Neural cell (in vitro differentiated cells): Measurements from ENCODE around the gene TNS3. TPM values are rescaled to one million over a fixed set of nuclear protein-coding genes. Genes with fewer than 3 reads are reported as not detected.

Source experiments
- H2AFZ ChIP-seq: fragments of 200-600, 300-800 bp; sonication (generic), shearing (Covaris generic); 2 replicates; pipeline ENCODE4 v1.6.0; 2014; ENCODE audit warnings: low read depth, mild to moderate bottlenecking, antibody characterized with exemption, low read length, moderate library complexity
- H3F3A ChIP-seq: fragments of 200-600 bp; shearing (Covaris generic); 2 replicates; pipeline ENCODE4 v1.6.1; 2016; ENCODE audit warnings: mild to moderate bottlenecking, moderate library complexity, mixed read lengths, antibody characterized with exemption, low read length; ENCODE audit not compliant: insufficient read depth, poor library complexity, severe bottlenecking
- H3K27ac ChIP-seq: fragments of 200-600, 300-800 bp; sonication (generic), shearing (Covaris generic); 2 replicates; pipeline ENCODE4 v1.5.1; 2014; ENCODE audit warnings: mild to moderate bottlenecking, low read length, moderate library complexity
- H3K27me3 ChIP-seq: fragments of 300-800, 200-600 bp; sonication (generic), shearing (Covaris generic); 2 replicates; pipeline ENCODE4 v1.6.0; 2014; ENCODE audit warnings: mild to moderate bottlenecking, low read depth, low read length, moderate library complexity; ENCODE audit not compliant: insufficient read depth
- H3K36me3 ChIP-seq: fragments of 300-800, 200-600 bp; sonication (generic), shearing (Covaris generic); 2 replicates; pipeline ENCODE4 v1.5.1; 2014; ENCODE audit warnings: mild to moderate bottlenecking, antibody characterized with exemption, low read length, moderate library complexity; ENCODE audit not compliant: insufficient read depth
- H3K4me2 ChIP-seq: fragments of 300-800, 200-600 bp; sonication (generic), shearing (Covaris generic); 2 replicates; pipeline ENCODE4 v1.6.0; 2014; ENCODE audit warnings: mild to moderate bottlenecking, low read length
- H3K4me3 ChIP-seq: fragments of 300-800, 200-600 bp; sonication (generic), shearing (Covaris generic); 2 replicates; pipeline ENCODE4 v1.5.1; 2014; ENCODE audit warnings: mild to moderate bottlenecking, low read length, moderate library complexity
- H3K79me2 ChIP-seq: fragments of 200-600 bp; shearing (Covaris generic); replicated peaks from 2 replicates; pipeline ENCODE4 v1.6.0; 2014; ENCODE audit warnings: mild to moderate bottlenecking, low read length, moderate library complexity; ENCODE audit not compliant: insufficient read depth
- H3K9ac ChIP-seq: fragments of 300-800, 200-600 bp; sonication (generic), shearing (Covaris generic); 2 replicates; pipeline ENCODE4 v1.6.1; 2016; ENCODE audit warnings: mild to moderate bottlenecking, low read length, mixed read lengths
- H3K9me2 ChIP-seq: fragments of 200-600 bp; shearing (Covaris generic); 2 replicates; pipeline ENCODE4 v1.6.1; 2016; ENCODE audit warnings: mild to moderate bottlenecking, low read length, mixed read lengths; ENCODE audit not compliant: insufficient read depth
- H3K9me3 ChIP-seq: fragments of 200-600, 300-800 bp; sonication (generic), shearing (Covaris generic); 2 replicates; pipeline ENCODE4 v1.6.1; 2016; ENCODE audit warnings: mild to moderate bottlenecking, mixed run types, low read length, moderate library complexity, mixed read lengths
- H4K20me1 ChIP-seq: fragments of 200-600 bp; shearing (Covaris generic); 2 replicates; pipeline ENCODE4 v1.6.1; 2016; ENCODE audit warnings: mild to moderate bottlenecking, mixed run types; ENCODE audit not compliant: insufficient read depth
- EP300 ChIP-seq: fragments of 450-650 bp; conservative IDR thresholded peaks from 2 replicates; pipeline ENCODE4 v1.6.1; 2014; ENCODE audit warnings: antibody characterized with exemption, mild to moderate bottlenecking, moderate library complexity; ENCODE audit not compliant: poor library complexity, severe bottlenecking
- EZH2 ChIP-seq: fragments of 200-600, 300-800 bp; shearing (Covaris generic), sonication (generic); IDR thresholded peaks from 2 replicates; pipeline ENCODE4 v1.6.1; 2014; ENCODE audit warnings: antibody characterized with exemption, low read length, borderline replicate concordance, mild to moderate bottlenecking; ENCODE audit not compliant: insufficient read depth, poor library complexity, severe bottlenecking
- MXI1 ChIP-seq: fragments of 450-650 bp; conservative IDR thresholded peaks from 2 replicates; pipeline ENCODE4 v1.6.1; 2014; ENCODE audit warnings: antibody characterized with exemption, mild to moderate bottlenecking; ENCODE audit not compliant: poor library complexity, severe bottlenecking
- POLR2AphosphoS5 ChIP-seq: IDR thresholded peaks from 2 replicates; pipeline ENCODE4 v1.6.1; 2012
- RAD21 ChIP-seq: fragments of 450-650 bp; conservative IDR thresholded peaks from 2 replicates; pipeline ENCODE4 v1.6.1; 2014; ENCODE audit warnings: antibody characterized with exemption, mild to moderate bottlenecking, moderate library complexity
- SMC3 ChIP-seq: fragments of 450-650 bp; conservative IDR thresholded peaks from 2 replicates; pipeline ENCODE4 v1.6.1; 2014; ENCODE audit warnings: antibody characterized with exemption, mild to moderate bottlenecking, moderate library complexity; ENCODE audit not compliant: poor library complexity
- TAF1 ChIP-seq: IDR thresholded peaks from 2 replicates; pipeline ENCODE4 v1.6.1; 2012; ENCODE audit warnings: low read depth
- polyA plus RNA-seq: library from polyadenylated mRNA; depleted of rRNA; stranded (reverse); fragments of >200 nt; gene quantifications from 2 replicates; pipeline ENCODE4 v1.2.3, GENCODE V29; 2014
- TF ChIP-seq, protein P1 (sequence below): IDR thresholded peaks from 2 replicates; pipeline ENCODE4 v1.6.1; 2012; ENCODE audit warnings: borderline replicate concordance
- TF ChIP-seq, protein P2 (sequence below): fragments of 450-650 bp; IDR thresholded peaks from 2 replicates; pipeline ENCODE4 v1.5.1; 2014; ENCODE audit warnings: antibody characterized with exemption, mild to moderate bottlenecking, moderate library complexity; ENCODE audit not compliant: poor library complexity, severe bottlenecking

The TNS3 gene
- polyA plus RNA-seq, 1 donor from 2014 or later: 0.58 TPM

DNA sequence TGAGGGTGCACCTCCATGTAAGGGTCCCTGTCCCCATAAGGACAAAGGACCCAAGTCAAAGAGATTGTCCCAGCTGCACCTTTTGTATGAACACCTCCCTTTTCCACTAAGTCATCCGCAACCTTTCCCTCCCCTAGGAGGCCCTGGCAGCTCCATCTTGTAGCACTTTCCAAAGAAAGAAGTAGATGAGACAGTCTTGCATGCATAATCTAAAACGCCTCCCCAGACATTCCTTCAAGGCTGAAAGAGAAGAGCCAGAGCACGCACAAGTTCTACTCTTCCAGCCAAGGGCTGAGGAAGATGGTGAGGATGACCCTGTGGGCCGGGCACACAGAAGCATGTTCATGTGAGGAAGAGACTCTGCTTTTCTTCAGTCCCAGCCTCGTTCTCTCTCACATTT lies 194.4 kb downstream of the TNS3 start:
- H3K9me2 ChIP-seq: no peaks in the 10 kb centered on the region
- no peak overlapping the region for H3K27ac ChIP-seq

DNA sequence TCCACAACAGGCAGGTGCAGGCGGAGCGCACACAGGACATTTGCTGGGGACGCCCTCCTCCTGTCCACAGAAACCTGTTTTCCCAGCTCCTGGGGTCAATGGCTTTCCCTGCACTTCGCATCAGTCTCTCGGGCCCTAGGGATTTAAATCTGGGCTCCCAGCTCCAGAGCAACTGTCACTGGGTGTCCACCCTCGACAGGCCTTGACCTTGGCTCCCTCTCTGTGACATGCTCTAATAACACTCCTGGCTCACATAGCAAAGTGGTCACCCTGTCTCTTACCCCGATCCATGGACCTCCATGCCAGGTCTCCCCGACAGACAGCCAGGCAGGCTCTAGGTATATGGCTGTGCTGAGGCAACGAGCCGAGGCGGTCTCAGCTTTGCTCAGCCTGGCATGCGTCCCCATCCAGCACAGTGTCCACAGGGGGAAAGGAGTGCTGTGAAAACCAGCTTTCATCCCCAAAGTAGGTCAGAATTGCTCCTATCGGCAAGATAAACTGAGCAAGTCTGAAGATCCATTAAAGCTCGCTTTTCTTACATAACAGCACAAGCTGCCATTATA lies 195.6 kb downstream of the TNS3 start:
- Histone ChIP-seq H3K36me3 (no peaks in the 10 kb centered on the region), H3K9me3 (no peaks in the 10 kb centered on the region), H3K9ac (no peak overlapping the region), H3F3A (no peaks in the 10 kb centered on the region), H3K4me2 (no peak overlapping the region), H3K27ac (no peak overlapping the region), H3K27me3 (no peaks in the 10 kb centered on the region), H4K20me1 (no peaks in the 10 kb centered on the region), H3K79me2 (no peaks in the 10 kb centered on the region), H2AFZ (no peak overlapping the region), H3K9me2 (no peaks in the 10 kb centered on the region), H3K4me3 (no peak overlapping the region)
- TF ChIP-seq POLR2AphosphoS5: no peak
- TF ChIP-seq, protein P1, sequence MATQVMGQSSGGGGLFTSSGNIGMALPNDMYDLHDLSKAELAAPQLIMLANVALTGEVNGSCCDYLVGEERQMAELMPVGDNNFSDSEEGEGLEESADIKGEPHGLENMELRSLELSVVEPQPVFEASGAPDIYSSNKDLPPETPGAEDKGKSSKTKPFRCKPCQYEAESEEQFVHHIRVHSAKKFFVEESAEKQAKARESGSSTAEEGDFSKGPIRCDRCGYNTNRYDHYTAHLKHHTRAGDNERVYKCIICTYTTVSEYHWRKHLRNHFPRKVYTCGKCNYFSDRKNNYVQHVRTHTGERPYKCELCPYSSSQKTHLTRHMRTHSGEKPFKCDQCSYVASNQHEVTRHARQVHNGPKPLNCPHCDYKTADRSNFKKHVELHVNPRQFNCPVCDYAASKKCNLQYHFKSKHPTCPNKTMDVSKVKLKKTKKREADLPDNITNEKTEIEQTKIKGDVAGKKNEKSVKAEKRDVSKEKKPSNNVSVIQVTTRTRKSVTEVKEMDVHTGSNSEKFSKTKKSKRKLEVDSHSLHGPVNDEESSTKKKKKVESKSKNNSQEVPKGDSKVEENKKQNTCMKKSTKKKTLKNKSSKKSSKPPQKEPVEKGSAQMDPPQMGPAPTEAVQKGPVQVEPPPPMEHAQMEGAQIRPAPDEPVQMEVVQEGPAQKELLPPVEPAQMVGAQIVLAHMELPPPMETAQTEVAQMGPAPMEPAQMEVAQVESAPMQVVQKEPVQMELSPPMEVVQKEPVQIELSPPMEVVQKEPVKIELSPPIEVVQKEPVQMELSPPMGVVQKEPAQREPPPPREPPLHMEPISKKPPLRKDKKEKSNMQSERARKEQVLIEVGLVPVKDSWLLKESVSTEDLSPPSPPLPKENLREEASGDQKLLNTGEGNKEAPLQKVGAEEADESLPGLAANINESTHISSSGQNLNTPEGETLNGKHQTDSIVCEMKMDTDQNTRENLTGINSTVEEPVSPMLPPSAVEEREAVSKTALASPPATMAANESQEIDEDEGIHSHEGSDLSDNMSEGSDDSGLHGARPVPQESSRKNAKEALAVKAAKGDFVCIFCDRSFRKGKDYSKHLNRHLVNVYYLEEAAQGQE: no peak
- TF ChIP-seq SMC3: no peak
- TF ChIP-seq RAD21: no peak

More for the DNA sequence above, 194.4 kb downstream of the TNS3 start:
- Histone ChIP-seq H3K4me2 (no peak overlapping the region), H3K27me3 (no peaks in the 10 kb centered on the region), H3K36me3 (no peaks in the 10 kb centered on the region), H4K20me1 (no peaks in the 10 kb centered on the region), H2AFZ (no peak overlapping the region), H3F3A (no peaks in the 10 kb centered on the region), H3K79me2 (no peaks in the 10 kb centered on the region), H3K9ac (no peak overlapping the region), H3K4me3 (no peak overlapping the region), H3K9me3 (no peaks in the 10 kb centered on the region)
- TF ChIP-seq EZH2: no peak
- TF ChIP-seq, protein P2, sequence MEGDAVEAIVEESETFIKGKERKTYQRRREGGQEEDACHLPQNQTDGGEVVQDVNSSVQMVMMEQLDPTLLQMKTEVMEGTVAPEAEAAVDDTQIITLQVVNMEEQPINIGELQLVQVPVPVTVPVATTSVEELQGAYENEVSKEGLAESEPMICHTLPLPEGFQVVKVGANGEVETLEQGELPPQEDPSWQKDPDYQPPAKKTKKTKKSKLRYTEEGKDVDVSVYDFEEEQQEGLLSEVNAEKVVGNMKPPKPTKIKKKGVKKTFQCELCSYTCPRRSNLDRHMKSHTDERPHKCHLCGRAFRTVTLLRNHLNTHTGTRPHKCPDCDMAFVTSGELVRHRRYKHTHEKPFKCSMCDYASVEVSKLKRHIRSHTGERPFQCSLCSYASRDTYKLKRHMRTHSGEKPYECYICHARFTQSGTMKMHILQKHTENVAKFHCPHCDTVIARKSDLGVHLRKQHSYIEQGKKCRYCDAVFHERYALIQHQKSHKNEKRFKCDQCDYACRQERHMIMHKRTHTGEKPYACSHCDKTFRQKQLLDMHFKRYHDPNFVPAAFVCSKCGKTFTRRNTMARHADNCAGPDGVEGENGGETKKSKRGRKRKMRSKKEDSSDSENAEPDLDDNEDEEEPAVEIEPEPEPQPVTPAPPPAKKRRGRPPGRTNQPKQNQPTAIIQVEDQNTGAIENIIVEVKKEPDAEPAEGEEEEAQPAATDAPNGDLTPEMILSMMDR: no peak
- TF ChIP-seq MXI1: no peak
- no peak for TF ChIP-seq POLR2AphosphoS5
- no peak for TF ChIP-seq RAD21
- TF ChIP-seq, protein P1: no peak
- no peak for TF ChIP-seq EP300
- no peak for TF ChIP-seq SMC3
- TF ChIP-seq TAF1: no peak
